HepG2 (cell line): ENCODE measurements around the gene TMEM240. TPM values are rescaled to one million over a fixed set of nuclear protein-coding genes. Genes with fewer than 3 reads are reported as not detected.
"Not testable (repeated sequence)": the region's sequence is repeated elsewhere in the genome, so short reads cannot be mapped to it uniquely, and the experiment has no call there.

ENCODE experiments used
- ATAC-seq: fragments of 200-7000 bp; cut with Tn5 transposase; 3 replicates; pipeline ENCODE4 v1.9.1; 2020; ENCODE audit warnings: mild to moderate bottlenecking, moderate library complexity
- BruUV-seq: library from RNA; stranded (reverse); fragments of 400-500 nt; replicated peaks from 2 replicates; lab custom pipeline; 2021; lab: Mats Ljungman, UMichigan
- CTCF ChIA-PET: fragments of 300-600 bp; formaldehyde crosslinking; extraction: SDS; loops from one replicate; lab custom pipeline; 2021; ENCODE audit warnings: low total read pairs, inconsistent platforms, low intra/inter-chr PET ratio; lab: Yijun Ruan, JAX
- POLR2A ChIA-PET: fragments of 350-600 bp; sonication (Branson Sonifier 250); formaldehyde crosslinking; loops from one replicate; lab custom pipeline; 2020; ENCODE audit warnings: antibody characterized with exemption, inconsistent platforms; lab: Yijun Ruan, JAX
- DNase-seq: peaks from one replicate; pipeline ENCODE4 v3.0.0-alpha.2; 2015; ENCODE audit warnings: low spot score
- FAIRE-seq: peaks from 3 replicates; lab custom pipeline; 2011; peaks lifted over from hg19 to GRCh38; lab: Jason Lieb, UNC
- H2AFZ ChIP-seq: one replicate; pipeline ENCODE4 v1.6.1; 2011; ENCODE audit warnings: low read length, inconsistent platforms
- H3K27ac ChIP-seq: fragments of 300-600 bp; 3 replicates; pipeline ENCODE4 v1.8.0; 2011; ENCODE audit warnings: mixed run types, mild to moderate bottlenecking, mixed read lengths, low read length, inconsistent platforms; ENCODE audit not compliant: insufficient read depth; ENCODE audit errors: extremely low read length
- H3K27me3 ChIP-seq, 2 experiments: fragments of 200-600 bp in 1 of 2; 2 replicates in 1 of 2; 3 replicates in 1 of 2; pipeline versions ENCODE4 v1.6.0 to v1.8.0; 2011; ENCODE audit warnings: low read length in 2 of 2, mild to moderate bottlenecking in 2 of 2, moderate library complexity in 2 of 2, inconsistent platforms in 1 of 2; ENCODE audit not compliant: insufficient read depth in 2 of 2, control insufficient read depth in 1 of 2
- H3K36me3 ChIP-seq, 2 experiments: fragments of 200-600 bp in 1 of 2; replicated peaks in 1 of 2; 2 replicates in 1 of 2; 3 replicates in 1 of 2; pipeline versions ENCODE4 v1.5.1 to v1.8.0; 2011; ENCODE audit warnings: low read length in 2 of 2, inconsistent platforms in 1 of 2; ENCODE audit not compliant: insufficient read depth in 2 of 2, control insufficient read depth in 1 of 2
- H3K4me1 ChIP-seq: 2 replicates; pipeline ENCODE4 v1.5.1; 2012; ENCODE audit warnings: low read length, inconsistent platforms; ENCODE audit not compliant: insufficient read depth
- H3K4me2 ChIP-seq: 2 replicates; pipeline ENCODE4 v1.6.0; 2011; ENCODE audit warnings: low read depth, low read length, inconsistent platforms
- H3K4me3 ChIP-seq, 3 experiments: fragments of 200-600 bp in 1 of 3; sonication (generic), shearing (Covaris generic) in 1 of 3; replicated peaks in 1 of 3; 2 replicates each; pipeline ENCODE4 v1.5.1; 2011 to 2016; ENCODE audit warnings: low read length in 3 of 3, inconsistent platforms in 2 of 3, low read depth in 2 of 3, mild to moderate bottlenecking in 2 of 3, control low read depth in 1 of 3, mixed read lengths in 1 of 3; ENCODE audit not compliant: insufficient read depth in 1 of 3
- H3K79me2 ChIP-seq: one replicate; pipeline ENCODE4 v1.6.1; 2011; ENCODE audit warnings: low read length, inconsistent platforms; ENCODE audit not compliant: insufficient read depth
- H3K9ac ChIP-seq: 2 replicates; pipeline ENCODE4 v1.6.0; 2011; ENCODE audit warnings: mild to moderate bottlenecking, low read depth, low read length, inconsistent platforms; ENCODE audit not compliant: insufficient read depth
- H3K9me3 ChIP-seq: 2 replicates; pipeline ENCODE4 v1.5.1; 2012; ENCODE audit warnings: mild to moderate bottlenecking, low read length
- H4K20me1 ChIP-seq: 2 replicates; pipeline ENCODE4 v1.6.0; 2011; ENCODE audit warnings: inconsistent platforms, mild to moderate bottlenecking, low read length, moderate library complexity; ENCODE audit not compliant: insufficient read depth
- AKAP8 ChIP-seq: sonication (generic); formaldehyde crosslinking; IDR thresholded peaks from 2 replicates; pipeline ENCODE4 v1.5.1; 2020; ENCODE audit warnings: mild to moderate bottlenecking, missing genetic modification reagents
- MZF1 ChIP-seq: sonication (generic); formaldehyde crosslinking; IDR thresholded peaks from 2 replicates; pipeline ENCODE4 v1.8.1; 2023; ENCODE audit warnings: mild to moderate bottlenecking, missing genetic modification reagents, borderline replicate concordance
- NKX3-1 ChIP-seq: sonication (generic); formaldehyde crosslinking; IDR thresholded peaks from 2 replicates; pipeline ENCODE4 v1.5.0; 2020; ENCODE audit warnings: missing genetic modification reagents
- PLSCR1 ChIP-seq: sonication (generic); formaldehyde crosslinking; IDR thresholded peaks from 2 replicates; pipeline ENCODE4 v1.5.0; 2020; ENCODE audit warnings: missing genetic modification reagents, mild to moderate bottlenecking, borderline replicate concordance
- ZNF766 ChIP-seq: sonication (generic); formaldehyde crosslinking; IDR thresholded peaks from 2 replicates; pipeline ENCODE4 v1.5.0; 2020; ENCODE audit warnings: missing genetic modification reagents, borderline replicate concordance
- WGBS: methylation state at CpG from one replicate; pipeline ENCODE4 v1.1.6; 2017; ENCODE audit warnings: low lambda C conversion rate; 5-methylcytosine and 5-hydroxymethylcytosine counted together
- in situ Hi-C: cut with HindIII; loops from 2 replicates; pipeline ENCODE4 v1.10.0; 2017; ENCODE audit warnings: low pct_unique_long_range_greater_than_20kb; ENCODE audit not compliant: extremely low pct_ligation_motif_present
- intact Hi-C: fragments of 100-400 bp; cut with micrococcal nuclease; formaldehyde crosslinking; loops from one replicate; pipeline ENCODE4 v1.10.0; 2022; ENCODE audit not compliant: unreplicated experiment
- polyA plus RNA-seq, 8 experiments: library from polyadenylated mRNA; depleted of rRNA in 3 of 8; stranded (reverse) in 7 of 8; unstranded in 1 of 8; fragments of >200 nt; fragmentation: Illumina TruSeq in 4 of 8; extraction: Trizol in 4 of 8; gene quantifications; 2 replicates each; pipeline versions ENCODE4 v1.2.1 to v1.2.3, GENCODE V29; 2011 to 2016; ENCODE audit warnings: low read depth in 4 of 8, missing spikeins in 1 of 8, mixed read lengths in 1 of 8; ENCODE audit not compliant: insufficient read depth in 1 of 8
- total RNA-seq, 5 experiments: library from RNA; depleted of rRNA; stranded (reverse); fragments of >200 nt; fragmentation: Illumina TruSeq; extraction: Trizol; gene quantifications; 2 replicates each; pipeline ENCODE4 v1.2.3, GENCODE V29; 2016; ENCODE audit warnings: low read depth in 1 of 5
- TF ChIP-seq, protein P1 (sequence below): sonication (generic); formaldehyde crosslinking; IDR thresholded peaks from 2 replicates; pipeline ENCODE4 v1.4.0; 2020; ENCODE audit warnings: mild to moderate bottlenecking, missing genetic modification reagents, borderline replicate concordance
- TF ChIP-seq, protein P2 (sequence below): sonication (generic); formaldehyde crosslinking; IDR thresholded peaks from 2 replicates; pipeline ENCODE4 v1.5.0; 2020; ENCODE audit warnings: missing genetic modification reagents, mild to moderate bottlenecking, borderline replicate concordance
- TF ChIP-seq, protein P3 (sequence below): sonication (generic); formaldehyde crosslinking; IDR thresholded peaks from 2 replicates; pipeline ENCODE4 v1.4.0; 2020; ENCODE audit warnings: missing genetic modification reagents, borderline replicate concordance

TMEM240 gene
- total and polyA plus RNA-seq, 2 of the 13 experiments (the other 11 are each of a cell fraction or from before 2014, with no cell fraction given), result 0.17 TPM; not detected in 1

DNA sequence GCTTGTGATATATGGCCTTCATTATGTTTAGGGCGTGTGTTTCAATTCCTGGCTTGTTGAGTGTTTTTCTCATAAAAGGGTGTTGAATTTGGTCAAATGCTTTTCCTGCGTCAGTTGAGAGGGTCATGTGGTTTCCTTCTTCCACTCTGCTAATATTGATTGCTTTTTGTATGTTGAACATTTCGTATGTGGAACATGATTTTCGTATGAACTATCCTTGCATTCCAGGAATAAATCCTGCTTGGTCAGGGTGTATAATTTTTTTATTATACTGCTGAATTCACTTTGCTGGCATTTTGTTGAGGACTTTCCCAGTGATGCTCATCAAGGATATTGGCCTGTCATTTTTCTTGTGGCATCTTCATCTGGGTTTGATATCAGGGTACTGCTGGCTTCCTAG is 33.1 kb downstream of the TMEM240 start:
- no peak for TF ChIP-seq AKAP8
- TF ChIP-seq NKX3-1 (CRISPR knock-in tag), result no peak
- no peak for TF ChIP-seq ZNF766 (CRISPR knock-in tag)
- TF ChIP-seq PLSCR1, result no peak
- TF ChIP-seq, protein P1, sequence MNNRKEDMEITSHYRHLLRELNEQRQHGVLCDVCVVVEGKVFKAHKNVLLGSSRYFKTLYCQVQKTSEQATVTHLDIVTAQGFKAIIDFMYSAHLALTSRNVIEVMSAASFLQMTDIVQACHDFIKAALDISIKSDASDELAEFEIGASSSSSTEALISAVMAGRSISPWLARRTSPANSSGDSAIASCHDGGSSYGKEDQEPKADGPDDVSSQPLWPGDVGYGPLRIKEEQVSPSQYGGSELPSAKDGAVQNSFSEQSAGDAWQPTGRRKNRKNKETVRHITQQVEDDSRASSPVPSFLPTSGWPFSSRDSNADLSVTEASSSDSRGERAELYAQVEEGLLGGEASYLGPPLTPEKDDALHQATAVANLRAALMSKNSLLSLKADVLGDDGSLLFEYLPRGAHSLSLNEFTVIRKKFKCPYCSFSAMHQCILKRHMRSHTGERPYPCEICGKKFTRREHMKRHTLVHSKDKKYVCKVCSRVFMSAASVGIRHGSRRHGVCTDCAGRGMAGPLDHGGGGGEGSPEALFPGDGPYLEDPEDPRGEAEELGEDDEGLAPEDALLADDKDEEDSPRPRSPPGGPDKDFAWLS (CRISPR knock-in tag), result no peak
- TF ChIP-seq, protein P2, sequence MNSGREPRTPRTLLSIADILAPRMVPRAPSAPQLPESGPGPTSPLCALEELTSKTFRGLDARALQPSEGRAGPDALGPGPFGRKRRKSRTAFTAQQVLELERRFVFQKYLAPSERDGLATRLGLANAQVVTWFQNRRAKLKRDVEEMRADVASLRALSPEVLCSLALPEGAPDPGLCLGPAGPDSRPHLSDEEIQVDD (CRISPR knock-in tag), result no peak
- no peak for TF ChIP-seq MZF1 (CRISPR knock-in tag)
- TF ChIP-seq, protein P3, sequence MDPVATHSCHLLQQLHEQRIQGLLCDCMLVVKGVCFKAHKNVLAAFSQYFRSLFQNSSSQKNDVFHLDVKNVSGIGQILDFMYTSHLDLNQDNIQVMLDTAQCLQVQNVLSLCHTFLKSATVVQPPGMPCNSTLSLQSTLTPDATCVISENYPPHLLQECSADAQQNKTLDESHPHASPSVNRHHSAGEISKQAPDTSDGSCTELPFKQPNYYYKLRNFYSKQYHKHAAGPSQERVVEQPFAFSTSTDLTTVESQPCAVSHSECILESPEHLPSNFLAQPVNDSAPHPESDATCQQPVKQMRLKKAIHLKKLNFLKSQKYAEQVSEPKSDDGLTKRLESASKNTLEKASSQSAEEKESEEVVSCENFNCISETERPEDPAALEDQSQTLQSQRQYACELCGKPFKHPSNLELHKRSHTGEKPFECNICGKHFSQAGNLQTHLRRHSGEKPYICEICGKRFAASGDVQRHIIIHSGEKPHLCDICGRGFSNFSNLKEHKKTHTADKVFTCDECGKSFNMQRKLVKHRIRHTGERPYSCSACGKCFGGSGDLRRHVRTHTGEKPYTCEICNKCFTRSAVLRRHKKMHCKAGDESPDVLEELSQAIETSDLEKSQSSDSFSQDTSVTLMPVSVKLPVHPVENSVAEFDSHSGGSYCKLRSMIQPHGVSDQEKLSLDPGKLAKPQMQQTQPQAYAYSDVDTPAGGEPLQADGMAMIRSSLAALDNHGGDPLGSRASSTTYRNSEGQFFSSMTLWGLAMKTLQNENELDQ (CRISPR knock-in tag), result no peak
- intact Hi-C loops (no loop called here), in situ Hi-C loops (no loop called here)
- Histone ChIP-seq H3K4me2 (no peak overlapping the region), H3K79me2 (peaks cover 3% of the 10 kb centered on the region), H3K27me3 (no peaks in the 10 kb centered on the region), H3K36me3 (no peaks in the 10 kb centered on the region), H2AFZ (no peak overlapping the region), H4K20me1 (no peaks in the 10 kb centered on the region), H3K27ac (no peak overlapping the region), H3K9ac (no peak overlapping the region), H3K4me3 (no peak overlapping the region), H3K9me3 (no peaks in the 10 kb centered on the region), H3K4me1 (peaks cover 21% of the 10 kb centered on the region)
- no TSS peak for BruUV-seq
- no peak for ATAC-seq
- ChIA-PET CTCF (no interaction called here), POLR2A (no interaction called here)
- WGBS, result 59% methylated on average over 4 of the region's 4 CpGs
- DNase-seq, result no peak
- no peak for FAIRE-seq

- H3K9me3 ChIP-seq, H2AFZ ChIP-seq, H3K79me2 ChIP-seq, in situ Hi-C loops, ATAC-seq, DNase-seq, FAIRE-seq, intact Hi-C loops, H3K27ac ChIP-seq, H3K36me3 ChIP-seq, BruUV-seq, CTCF ChIA-PET, H4K20me1 ChIP-seq, H3K27me3 ChIP-seq: not testable (repeated sequence)
- Histone ChIP-seq H3K9ac (peak overlapping the region; percentile 54), H3K4me1 (peaks cover 17% of the 10 kb centered on the region), H3K4me2 (peak overlapping the region; percentile 62), H3K4me3 (peak overlapping the region in 2 of 3 experiments; percentile 19 to 58; a peak in 4 of 6 replicates)
- 13% methylated on average over 5 of the region's 5 CpGs for WGBS
- POLR2A ChIA-PET, result interaction anchor here (0.6 to 3.4 kb wide), 12 partner anchors 59 to 106 kb away, joined by 3 to 40 read pairs (median 4); partner anchors contain the start of genes ANKRD65, CCNL2 and MRPL20
Observed at GRCh38 chr1:1505801-1506200, 34.6 kb downstream of the TMEM240 start.
